ENCODE results near the gene JARID2. TPM values are rescaled to one million over a fixed set of nuclear protein-coding genes. Genes with fewer than 3 reads are reported as not detected.

Gene JARID2
- total RNA-seq, 3 donors from 2014 or later: 10.5 to 13.9 (median 11.5) TPM

DNA sequence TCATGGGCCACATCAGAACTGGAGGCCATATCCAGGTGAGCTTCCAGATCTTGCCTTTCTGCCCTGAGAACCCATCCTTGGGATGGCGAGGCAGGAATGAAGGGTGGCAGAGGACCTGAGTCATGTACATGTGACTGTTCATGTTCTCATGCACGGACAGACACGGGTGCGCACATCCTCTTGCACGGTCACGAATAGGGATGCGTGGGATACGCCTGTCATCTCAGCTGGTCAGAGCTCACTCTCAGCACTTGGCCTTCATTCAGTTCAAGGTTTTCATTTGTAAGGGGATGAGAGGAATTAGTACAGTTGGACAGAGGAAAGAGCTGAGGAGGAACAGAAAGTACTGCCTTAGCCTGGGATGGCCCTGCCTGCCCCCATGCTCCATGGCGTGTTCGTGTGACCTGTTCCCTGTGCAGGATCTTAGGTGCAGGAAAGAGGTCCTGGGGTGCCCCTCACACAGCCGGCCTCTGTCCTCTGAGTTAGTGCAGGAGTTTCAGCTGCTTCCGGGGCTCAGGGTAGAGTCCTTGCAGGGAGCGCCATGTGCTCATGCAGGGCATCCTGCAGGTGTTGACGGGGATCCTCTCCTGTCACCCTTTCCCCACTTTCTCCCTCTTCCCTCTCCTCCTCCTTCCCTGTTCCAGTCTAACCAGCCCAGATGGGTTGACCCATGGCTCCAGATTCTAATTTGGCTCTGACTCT lies 243.5 kb downstream of the JARID2 start:
- no peak for DNase-seq (ENCODE audit: low spot score in 2 of 2)
- Histone ChIP-seq H3K9me3 (no peaks in the 10 kb centered on the region), H3K4me3 (no peak overlapping the region), H3K36me3 (no peaks in the 10 kb centered on the region), H3K27ac (no peak overlapping the region), H3K4me1 (peaks cover 0 to 2% of the 10 kb centered on the region in 2 donors), H3K27me3 (no peaks in the 10 kb centered on the region)
- intact Hi-C loops (cut with DNase I; ENCODE audit: low total_unique reads): no loop called here
- TF ChIP-seq, protein P1, sequence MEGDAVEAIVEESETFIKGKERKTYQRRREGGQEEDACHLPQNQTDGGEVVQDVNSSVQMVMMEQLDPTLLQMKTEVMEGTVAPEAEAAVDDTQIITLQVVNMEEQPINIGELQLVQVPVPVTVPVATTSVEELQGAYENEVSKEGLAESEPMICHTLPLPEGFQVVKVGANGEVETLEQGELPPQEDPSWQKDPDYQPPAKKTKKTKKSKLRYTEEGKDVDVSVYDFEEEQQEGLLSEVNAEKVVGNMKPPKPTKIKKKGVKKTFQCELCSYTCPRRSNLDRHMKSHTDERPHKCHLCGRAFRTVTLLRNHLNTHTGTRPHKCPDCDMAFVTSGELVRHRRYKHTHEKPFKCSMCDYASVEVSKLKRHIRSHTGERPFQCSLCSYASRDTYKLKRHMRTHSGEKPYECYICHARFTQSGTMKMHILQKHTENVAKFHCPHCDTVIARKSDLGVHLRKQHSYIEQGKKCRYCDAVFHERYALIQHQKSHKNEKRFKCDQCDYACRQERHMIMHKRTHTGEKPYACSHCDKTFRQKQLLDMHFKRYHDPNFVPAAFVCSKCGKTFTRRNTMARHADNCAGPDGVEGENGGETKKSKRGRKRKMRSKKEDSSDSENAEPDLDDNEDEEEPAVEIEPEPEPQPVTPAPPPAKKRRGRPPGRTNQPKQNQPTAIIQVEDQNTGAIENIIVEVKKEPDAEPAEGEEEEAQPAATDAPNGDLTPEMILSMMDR (IDR thresholded peaks at IDR 0.05): no peak
- TF ChIP-seq POLR2A (IDR thresholded peaks at IDR 0.05): no peak

DNA sequence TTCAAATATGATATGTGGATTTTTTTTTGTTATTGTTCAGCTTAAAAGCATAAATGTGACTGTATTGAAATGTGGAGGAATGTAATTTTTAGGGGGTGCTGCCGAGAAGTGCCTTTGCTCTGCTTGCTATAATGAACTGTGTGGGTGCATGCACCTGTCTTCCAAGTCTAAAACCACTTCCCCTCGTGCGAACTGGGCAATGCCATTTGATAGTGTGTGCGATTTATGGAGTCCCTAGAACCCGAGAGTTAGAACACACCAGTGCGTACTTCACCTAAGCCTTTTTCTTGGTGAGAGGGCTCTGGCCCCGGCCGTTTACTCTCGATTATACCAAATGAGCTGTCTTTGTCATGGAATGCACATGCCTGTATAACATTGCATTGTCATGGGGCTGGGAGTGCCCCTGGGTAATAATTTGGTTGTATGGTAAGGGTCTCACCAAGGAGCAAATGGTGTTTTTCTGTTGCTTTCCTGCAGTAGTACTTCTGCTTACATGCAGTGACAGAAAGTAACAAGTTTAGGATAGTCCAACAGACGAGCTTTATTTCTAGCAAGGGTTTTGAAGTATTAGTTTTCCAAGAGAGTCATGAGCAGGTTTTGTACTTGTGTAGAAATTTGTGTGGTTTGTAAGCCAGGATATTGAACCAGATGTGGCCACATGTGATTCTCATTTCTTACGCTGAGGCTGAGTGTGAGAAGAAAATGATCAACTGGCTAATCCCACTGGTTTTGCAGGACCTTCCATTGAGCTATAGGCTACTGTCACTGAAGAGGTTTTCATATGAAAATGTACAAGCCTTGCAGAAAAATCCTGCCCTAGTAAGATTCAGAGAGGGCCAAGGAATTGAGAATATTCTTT lies 244.6 kb downstream of the JARID2 start:
- H3K27ac ChIP-seq: peak overlapping the region in 1 of 2 donors; percentile 48
- intact Hi-C loops (cut with DNase I; ENCODE audit: low total_unique reads): no loop called here
- peaks cover 0 to 2% of the 10 kb centered on the region in 2 donors for H3K4me1 ChIP-seq
- no peak for DNase-seq (ENCODE audit: low spot score in 2 of 2)
- H3K9me3 ChIP-seq: no peaks in the 10 kb centered on the region
- TF ChIP-seq POLR2A (IDR thresholded peaks at IDR 0.05) (no peak), POLR2AphosphoS5 (IDR thresholded peaks at IDR 0.05) (no peak)
- TF ChIP-seq, protein P1 (IDR thresholded peaks at IDR 0.05): no peak
- no peak overlapping the region for H3K4me3 ChIP-seq
- no peaks in the 10 kb centered on the region for H3K36me3 ChIP-seq
- H3K27me3 ChIP-seq: no peaks in the 10 kb centered on the region

- peak in 1 of 2 donors; percentile 60 for DNase-seq (ENCODE audit: low spot score in 2 of 2)
- peak overlapping the region in 1 of 2 donors; percentile 48 for H3K27ac ChIP-seq
Observed at GRCh38 chr6:15491255-15491985, 245.6 kb downstream of the JARID2 start.

GRCh38 chr6:15491986-15492269 lies 246.1 kb downstream of the JARID2 start:
- no peak for DNase-seq (ENCODE audit: low spot score in 2 of 2)
- Histone ChIP-seq H3K27me3 (no peaks in the 10 kb centered on the region), H3K4me3 (no peak overlapping the region), H3K36me3 (no peaks in the 10 kb centered on the region), H3K27ac (peak overlapping the region in 1 of 2 donors; percentile 2), H3K9me3 (no peaks in the 10 kb centered on the region), H3K4me1 (peaks cover 0 to 2% of the 10 kb centered on the region in 2 donors)
- TF ChIP-seq, protein P1 (IDR thresholded peaks at IDR 0.05): no peak
- no peak for TF ChIP-seq POLR2A (IDR thresholded peaks at IDR 0.05)
- no peak for TF ChIP-seq POLR2AphosphoS5 (IDR thresholded peaks at IDR 0.05)
- intact Hi-C loops (cut with DNase I; ENCODE audit: low total_unique reads): no loop called here

More at GRCh38 chr6:15491255-15491985, 245.6 kb downstream of the JARID2 start:
- TF ChIP-seq POLR2AphosphoS5 (IDR thresholded peaks at IDR 0.05) (peak in 1 of 3 donors; percentile 87), POLR2A (IDR thresholded peaks at IDR 0.05) (no peak)
- TF ChIP-seq, protein P1 (IDR thresholded peaks at IDR 0.05): peak; percentile 65 to 87 (median 86)
- Histone ChIP-seq H3K9me3 (no peaks in the 10 kb centered on the region), H3K4me1 (peaks cover 0 to 2% of the 10 kb centered on the region in 2 donors), H3K4me3 (no peak overlapping the region), H3K36me3 (no peaks in the 10 kb centered on the region), H3K27me3 (no peaks in the 10 kb centered on the region)
- intact Hi-C loops (cut with DNase I; ENCODE audit: low total_unique reads): no loop called here

Measured in breast epithelium (tissue), 4 donors.